ENCODE measurements around the gene KCNQ1OT1. TPM values are rescaled to one million over a fixed set of nuclear protein-coding genes. Genes with fewer than 3 reads are reported as not detected.
A peak's percentile ranks its signal among the peaks of the same experiment; 100 is the strongest.

KCNQ1OT1 gene
- total and polyA plus RNA-seq, 9 of the 15 experiments (the other 6 are each of a cell fraction or from before 2014, with no cell fraction given): 0.04 to 2.3 (median 0.74) TPM

- ChIA-PET POLR2A (interaction anchor here (0.9 to 1.6 kb wide), 4 partner anchors 9 to 15 kb away, joined by 4 to 14 read pairs (median 5); partner anchors contain the start of gene KCNQ1OT1), CTCF (ENCODE audit: low intra/inter-chr PET ratio) (interaction anchor here (0.6 kb wide), 1 partner anchor 125 kb away, joined by 3 read pairs; no protein-coding TSS in a partner anchor)
- peaks cover 88% of the 10 kb centered on the region for H3K79me2 ChIP-seq (ENCODE audit: control insufficient read depth, insufficient read depth, low read length)
- H2AFZ ChIP-seq (ENCODE audit: low read depth, low read length): no peak overlapping the region
- no peak overlapping the region for H3K9ac ChIP-seq (ENCODE audit: insufficient read depth in 1 of 2, low read depth in 2 of 2, low read length in 2 of 2)
- H3K4me1 ChIP-seq (replicated peaks in 1 of 2; ENCODE audit: control insufficient read depth in 2 of 2, insufficient read depth in 2 of 2, low read length in 2 of 2): peaks cover 2 to 11% of the 10 kb centered on the region in 2 experiments; a peak in 3 of 5 replicates
- H3K9me3 ChIP-seq (replicated peaks; ENCODE audit: control insufficient read depth, insufficient read depth, low read depth, low read length): no peaks in the 10 kb centered on the region
- no peak overlapping the region for H3K4me3 ChIP-seq
- H3K27ac ChIP-seq (ENCODE audit: extremely low read depth, low read depth, low read length): no peak overlapping the region
- FAIRE-seq (no peak), DNase-seq (ENCODE audit: extremely low read depth in 1 of 4, low spot score in 3 of 4) (no peak), ATAC-seq (no peak)
- no TSS peak for BruUV-seq (replicated peaks)
- H3K36me3 ChIP-seq (ENCODE audit: control insufficient read depth, insufficient read depth, low read length): peaks cover 86% of the 10 kb centered on the region; the same call in 2 of the 3 replicates
- in situ Hi-C loops (cut with MboI) (no loop called here), intact Hi-C loops (cut with micrococcal nuclease) (no loop called here)
- no CpG with 5 or more reads among the region's 1 CpG for WGBS (ENCODE audit: insufficient coverage, low coverage, missing lambda C conversion rate)
- 0 out of 2 replicates have a peak, but pooled peaks have one; percentile 7 for TF ChIP-seq PKNOX1 (IDR thresholded peaks at IDR 0.05)
- no peak for TF ChIP-seq FOXM1 (IDR thresholded peaks at IDR 0.05; ENCODE audit: low read depth)
- TF ChIP-seq FOXM1 (CRISPR knock-in tag; IDR thresholded peaks at IDR 0.05; ENCODE audit: low read depth): no peak
- H3K27me3 ChIP-seq (ENCODE audit: control insufficient read depth in 2 of 2, insufficient read depth in 2 of 2, low read length in 2 of 2): no peaks in the 10 kb centered on the region
- peaks cover 77% of the 10 kb centered on the region for H4K20me1 ChIP-seq (replicated peaks; ENCODE audit: control insufficient read depth, insufficient read depth, low read length)
- H3K4me2 ChIP-seq (ENCODE audit: insufficient read depth, low read length): no peak overlapping the region
- peaks cover 10% of the 10 kb centered on the region for H3K9me1 ChIP-seq (ENCODE audit: control insufficient read depth, insufficient read depth, low read length)
Measured at GRCh38 chr11:2687223-2687530, 12.6 kb downstream of the KCNQ1OT1 start.
